NCI-H82 (cell line): ENCODE results near the gene FLNB.
"Not testable (repeated sequence)": the region's sequence is repeated elsewhere in the genome, so short reads cannot be mapped to it uniquely, and the experiment has no call there.

Experiments
- DNase-seq: peaks from one replicate; lab custom pipeline; 2025; lab: John Stamatoyannopoulos, UW

Gene FLNB

DNA sequence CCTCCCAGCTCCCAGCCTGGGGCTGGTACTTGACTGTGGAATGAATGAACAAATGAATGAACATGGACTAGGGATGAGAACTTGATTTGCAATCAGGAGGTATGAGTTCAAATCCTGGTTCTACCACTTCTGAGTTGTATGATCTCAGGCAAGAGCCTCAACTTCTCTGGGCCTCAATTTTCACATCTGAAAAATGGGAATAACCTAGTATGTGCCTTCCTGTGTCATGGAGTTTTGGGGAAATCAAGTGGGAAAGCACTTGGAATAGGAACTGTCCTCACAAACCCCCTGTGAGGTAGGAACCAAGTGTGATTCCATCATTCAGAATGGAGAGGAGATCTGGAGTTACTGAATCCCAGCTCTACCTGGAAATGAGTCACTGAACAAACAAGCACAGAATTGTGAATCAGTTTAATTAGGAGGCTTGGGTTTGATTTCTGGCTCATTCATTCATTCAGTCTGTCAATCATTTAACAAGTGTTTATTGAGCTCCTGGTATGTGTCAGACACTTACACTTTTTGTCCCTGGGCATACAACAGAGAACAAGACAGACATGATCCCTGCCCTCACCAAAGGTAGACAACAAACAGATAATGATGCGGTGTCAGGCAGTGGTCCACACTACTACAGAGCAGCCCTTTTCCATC is 172.8 kb downstream of the FLNB start:
- DNase-seq, result no peak

DNA sequence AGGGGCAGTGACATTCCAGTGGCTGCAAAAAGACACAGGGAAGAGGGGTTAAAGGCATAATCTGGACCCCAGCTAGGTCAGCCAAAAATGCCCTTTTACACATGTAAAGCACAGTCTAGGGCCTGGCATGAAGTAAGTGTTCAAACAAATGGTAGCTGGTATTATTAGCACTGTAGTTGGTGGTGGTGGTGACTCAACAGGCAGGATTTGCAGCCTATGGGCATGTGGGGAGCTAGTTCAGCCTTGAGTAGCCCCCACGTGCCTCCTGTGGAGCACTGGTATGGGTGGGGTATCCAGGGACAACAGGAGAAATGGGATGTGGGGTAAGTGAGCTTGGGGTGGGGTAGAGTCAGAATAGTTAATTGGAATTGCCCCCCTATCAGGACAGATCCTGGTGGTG is 175.0 kb downstream of the FLNB start:
- no peak for DNase-seq

- DNase-seq, result no peak
Measured at GRCh38 chr3:58183891-58184290, 175.7 kb downstream of the FLNB start.

- no peak for DNase-seq
Measured at GRCh38 chr3:58184309-58184981, 176.2 kb downstream of the FLNB start.

- no peak for DNase-seq
Measured at GRCh38 chr3:58184982-58185360, 176.7 kb downstream of the FLNB start.

DNA sequence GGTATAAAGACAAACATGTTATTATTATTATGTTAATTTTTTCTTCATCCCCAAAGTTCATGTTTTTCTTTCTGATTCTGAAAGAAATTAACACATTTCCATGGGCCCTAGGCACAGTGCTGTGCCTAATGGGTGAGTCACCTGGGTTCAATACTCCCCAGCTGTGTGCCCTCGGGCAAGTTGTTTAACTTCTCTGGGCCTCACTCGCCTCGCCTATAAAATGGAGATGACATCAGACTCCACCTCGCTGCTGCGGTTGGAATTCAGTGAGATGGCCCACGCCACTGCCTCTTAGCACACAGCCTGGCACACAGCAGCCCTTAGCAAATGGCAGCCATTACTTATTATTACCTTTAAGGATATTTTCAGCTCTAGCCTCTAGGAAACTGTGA is 179.9 kb downstream of the FLNB start:
- no peak for DNase-seq

GRCh38 chr3:58188921-58189451 is 180.8 kb downstream of the FLNB start:
- DNase-seq, result no peak

DNA sequence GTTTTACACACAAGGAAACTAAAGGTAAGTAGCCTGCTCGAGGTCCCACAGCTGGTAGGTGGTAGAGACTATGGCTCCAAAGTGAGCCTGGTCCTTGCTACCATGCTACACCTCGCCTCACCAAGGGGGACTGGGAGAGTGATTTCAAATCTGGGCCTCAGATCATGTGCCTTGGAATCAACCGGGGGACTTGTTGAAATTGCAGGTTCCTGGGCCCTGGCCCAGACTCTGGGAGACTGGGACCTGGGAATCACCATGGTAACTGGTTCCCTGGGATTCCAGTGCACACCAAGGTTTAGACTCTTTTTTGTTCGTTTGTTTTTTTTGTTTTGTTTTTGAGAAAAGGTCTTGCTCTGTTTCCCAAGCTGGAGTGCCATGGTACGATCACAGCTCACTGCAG is 181.5 kb downstream of the FLNB start:
- no peak for DNase-seq

GRCh38 chr3:58190291-58190690 is 182.1 kb downstream of the FLNB start:
- DNase-seq, result no peak

GRCh38 chr3:58190882-58191281 is 182.7 kb downstream of the FLNB start:
- peak; percentile 10 for DNase-seq

GRCh38 chr3:58191361-58191991 is 183.3 kb downstream of the FLNB start:
- DNase-seq, result no peak

- no peak for DNase-seq
Measured at GRCh38 chr3:58192069-58192468, 183.8 kb downstream of the FLNB start.

GRCh38 chr3:58193682-58194407 is 185.6 kb downstream of the FLNB start:
- DNase-seq, result no peak

DNA sequence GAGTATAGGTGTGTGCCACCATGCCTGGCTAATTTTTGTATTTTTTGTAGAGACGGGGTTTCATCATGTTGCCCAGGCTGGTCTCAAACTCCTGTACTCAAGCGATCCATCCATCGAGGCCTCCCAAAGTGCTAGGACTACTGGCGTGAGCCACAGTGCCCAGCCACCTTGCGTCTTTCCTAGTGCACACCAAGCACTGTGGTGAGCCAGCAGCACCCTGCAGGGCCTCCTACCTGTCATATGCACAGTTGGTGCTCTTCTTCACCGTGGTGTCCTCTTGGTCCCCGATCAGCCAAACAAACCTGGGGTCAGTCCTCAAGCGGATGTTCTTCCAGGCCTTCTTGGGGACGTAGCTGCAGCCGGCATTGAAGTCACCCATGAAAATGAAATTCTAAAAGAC is 189.4 kb downstream of the FLNB start:
- no peak for DNase-seq

GRCh38 chr3:58198362-58198761 is 190.1 kb downstream of the FLNB start:
- DNase-seq, result no peak

- DNase-seq, result no peak
Measured at GRCh38 chr3:58198804-58199203, 190.6 kb downstream of the FLNB start.

DNA sequence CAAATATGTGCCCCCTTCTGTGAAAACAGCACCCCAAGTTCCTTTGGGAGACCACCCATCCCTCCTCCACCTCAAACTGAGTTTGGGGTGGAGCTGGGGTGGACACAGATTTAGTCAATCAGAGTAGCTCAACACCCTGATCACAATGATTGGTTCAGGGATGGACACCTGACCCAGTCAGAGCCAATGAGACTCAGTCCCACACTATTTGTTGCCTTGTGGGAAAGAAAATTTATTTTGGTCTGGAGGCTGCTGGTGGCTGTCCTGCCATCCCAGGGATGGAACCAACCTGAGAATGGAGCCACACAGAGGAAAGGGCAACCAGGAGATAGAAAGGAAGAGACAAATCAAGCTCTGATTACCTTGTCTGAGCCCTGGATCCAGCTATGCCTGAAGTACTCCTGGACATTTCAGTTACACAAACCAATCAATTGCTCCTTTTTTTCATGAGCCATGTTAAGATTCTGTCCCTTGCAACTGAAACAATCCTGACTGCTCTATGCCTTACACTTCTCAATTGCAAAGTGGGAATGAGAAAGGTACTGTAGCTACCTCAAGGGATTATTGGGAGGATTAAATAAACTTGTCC is 192.0 kb downstream of the FLNB start:
- DNase-seq, result no peak

GRCh38 chr3:58200846-58201355 is 192.7 kb downstream of the FLNB start:
- no peak for DNase-seq

DNA sequence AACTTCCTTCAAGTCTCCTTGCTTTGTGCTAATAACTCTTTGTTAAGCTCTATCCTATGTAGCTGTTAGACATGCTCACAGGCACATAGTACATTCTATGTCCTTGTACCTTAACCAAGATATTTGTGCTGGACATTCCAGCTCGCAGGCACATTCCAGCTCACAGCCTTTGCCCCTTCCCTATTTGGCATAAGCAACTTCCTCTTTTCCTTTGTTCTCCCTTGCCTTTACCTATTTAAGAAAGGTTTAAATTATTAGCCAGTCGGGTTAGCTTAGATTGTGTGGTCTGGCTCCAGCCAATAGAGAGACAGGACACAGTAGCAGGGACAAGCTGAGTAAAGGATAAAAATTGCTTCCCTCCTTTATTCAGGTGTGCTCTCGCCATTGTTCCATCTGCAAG is 193.2 kb downstream of the FLNB start:
- DNase-seq, result not testable (repeated sequence)

DNA sequence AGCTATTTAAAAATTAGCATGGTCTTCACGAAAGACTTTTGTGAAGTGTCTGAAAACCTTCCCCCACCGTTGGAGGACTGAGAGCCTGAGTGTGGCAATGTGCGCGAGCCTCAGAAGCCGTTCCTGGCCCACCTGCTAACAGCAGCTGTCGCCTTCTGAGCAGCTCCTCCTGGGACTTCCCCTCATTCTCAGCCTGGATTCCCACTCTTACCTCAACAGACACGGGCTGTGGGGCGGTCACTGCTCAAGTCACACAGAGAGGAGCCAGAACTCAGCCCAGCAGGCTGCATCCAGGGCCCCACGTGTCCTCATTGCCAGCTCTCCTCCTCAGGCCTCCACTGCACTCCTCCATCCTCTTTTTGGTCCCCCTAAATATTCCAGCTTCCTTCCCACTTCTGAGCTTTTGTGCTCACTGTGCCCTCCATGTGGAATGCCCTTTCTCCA is 194.7 kb downstream of the FLNB start:
- peak; percentile 33 for DNase-seq

- DNase-seq, result no peak
Measured at GRCh38 chr3:58203541-58203940, 195.3 kb downstream of the FLNB start.

DNA sequence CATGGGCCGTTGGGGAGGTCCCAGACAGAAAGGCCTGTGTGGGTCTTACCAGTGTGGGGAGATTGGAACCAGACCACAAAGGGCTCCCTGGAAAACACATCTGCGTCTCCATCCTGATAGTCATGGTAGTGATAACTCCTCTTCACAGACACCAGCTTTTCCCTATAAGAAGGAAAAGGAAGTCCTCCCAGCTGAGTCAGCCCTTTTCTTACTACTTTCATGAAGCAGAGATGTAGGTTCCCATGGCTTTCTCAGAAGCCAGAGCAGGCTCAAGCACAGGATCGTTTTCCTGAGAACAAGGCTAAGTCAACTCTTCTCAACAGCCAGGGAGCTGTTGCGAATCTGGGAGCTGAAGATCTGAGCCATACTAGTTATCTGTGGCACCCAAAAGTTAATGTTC is 196.5 kb downstream of the FLNB start:
- no peak for DNase-seq
